ENCODE measurements around the gene PTPRG. TPM values are rescaled to one million over a fixed set of nuclear protein-coding genes. Genes with fewer than 3 reads are reported as not detected.

PTPRG gene
- total RNA-seq, 4 donors from 2014 or later, result 11.0 to 18.5 (median 14.9) TPM

DNA sequence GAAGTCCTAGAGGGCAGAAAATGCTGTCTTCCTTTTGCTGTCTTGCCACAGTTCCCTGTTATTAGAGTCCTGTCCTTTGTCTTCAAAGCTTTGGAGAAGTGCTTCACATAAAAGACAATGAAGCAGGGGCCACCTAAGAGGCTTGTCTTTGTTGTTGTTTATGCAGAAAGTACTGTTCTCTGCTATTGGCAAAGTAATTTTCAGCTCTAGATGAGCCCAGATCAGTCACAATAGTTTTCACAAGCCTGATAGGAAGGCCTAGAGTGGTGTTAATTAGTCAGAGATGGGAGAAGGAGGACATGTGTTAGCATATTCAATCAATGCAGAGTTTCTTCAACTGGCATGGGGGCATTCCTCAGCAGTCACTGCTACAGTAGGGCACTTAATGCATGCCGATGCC is 300.0 kb downstream of the PTPRG start:
- H3K4me1 ChIP-seq, result no peaks in the 10 kb centered on the region
- no peaks in the 10 kb centered on the region for H3K27me3 ChIP-seq
- H3K9me3 ChIP-seq, result no peaks in the 10 kb centered on the region
- no peak for TF ChIP-seq POLR2A (IDR thresholded peaks at IDR 0.05)
- TF ChIP-seq POLR2AphosphoS5 (IDR thresholded peaks at IDR 0.05), result no peak
- TF ChIP-seq, protein P1, sequence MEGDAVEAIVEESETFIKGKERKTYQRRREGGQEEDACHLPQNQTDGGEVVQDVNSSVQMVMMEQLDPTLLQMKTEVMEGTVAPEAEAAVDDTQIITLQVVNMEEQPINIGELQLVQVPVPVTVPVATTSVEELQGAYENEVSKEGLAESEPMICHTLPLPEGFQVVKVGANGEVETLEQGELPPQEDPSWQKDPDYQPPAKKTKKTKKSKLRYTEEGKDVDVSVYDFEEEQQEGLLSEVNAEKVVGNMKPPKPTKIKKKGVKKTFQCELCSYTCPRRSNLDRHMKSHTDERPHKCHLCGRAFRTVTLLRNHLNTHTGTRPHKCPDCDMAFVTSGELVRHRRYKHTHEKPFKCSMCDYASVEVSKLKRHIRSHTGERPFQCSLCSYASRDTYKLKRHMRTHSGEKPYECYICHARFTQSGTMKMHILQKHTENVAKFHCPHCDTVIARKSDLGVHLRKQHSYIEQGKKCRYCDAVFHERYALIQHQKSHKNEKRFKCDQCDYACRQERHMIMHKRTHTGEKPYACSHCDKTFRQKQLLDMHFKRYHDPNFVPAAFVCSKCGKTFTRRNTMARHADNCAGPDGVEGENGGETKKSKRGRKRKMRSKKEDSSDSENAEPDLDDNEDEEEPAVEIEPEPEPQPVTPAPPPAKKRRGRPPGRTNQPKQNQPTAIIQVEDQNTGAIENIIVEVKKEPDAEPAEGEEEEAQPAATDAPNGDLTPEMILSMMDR (IDR thresholded peaks at IDR 0.05), result no peak
- 83% methylated on average over 1 of the region's 1 CpG for WGBS
- no peak for DNase-seq (ENCODE audit: low spot score in 2 of 2)
- H3K36me3 ChIP-seq, result no peaks in the 10 kb centered on the region
- H3K4me3 ChIP-seq, result no peak overlapping the region
- H3K27ac ChIP-seq, result no peak overlapping the region

DNA sequence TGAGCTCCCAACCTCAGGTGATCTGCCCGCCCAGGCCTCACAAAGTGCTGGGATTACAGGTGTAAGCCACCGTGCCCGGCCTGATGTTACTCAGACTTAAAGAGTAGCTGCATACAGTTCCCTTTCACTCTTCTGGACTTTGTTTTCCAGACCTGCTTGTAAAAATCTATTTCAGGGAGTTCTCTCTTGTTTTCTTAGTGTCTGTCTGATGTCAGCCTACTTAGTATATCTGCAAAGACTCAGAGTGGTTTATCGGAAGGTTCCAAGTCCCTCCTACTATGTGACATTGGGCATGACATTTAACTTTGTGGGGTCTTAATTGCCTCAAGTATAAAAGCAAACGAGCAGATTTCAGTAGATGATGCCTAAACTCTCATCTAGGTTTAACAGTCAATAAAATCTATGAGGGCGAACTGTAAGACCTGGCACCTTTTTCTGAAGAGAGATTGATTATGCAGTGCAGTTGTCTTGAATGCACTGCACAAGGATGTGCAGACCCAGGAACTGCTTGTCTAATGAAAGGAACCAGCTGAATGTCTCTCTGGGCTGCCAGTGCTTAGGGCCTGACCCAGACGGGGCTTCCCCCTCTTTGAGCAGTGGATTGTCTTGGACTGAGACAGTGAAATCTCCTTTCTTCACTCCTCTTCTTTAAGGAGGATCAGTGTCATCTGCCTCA is 301.4 kb downstream of the PTPRG start:
- 89% methylated on average over 7 of the region's 7 CpGs for WGBS
- no peak overlapping the region for H3K27ac ChIP-seq
- TF ChIP-seq POLR2A (IDR thresholded peaks at IDR 0.05) (no peak), POLR2AphosphoS5 (IDR thresholded peaks at IDR 0.05) (no peak), EP300 (IDR thresholded peaks at IDR 0.05) (no peak)
- TF ChIP-seq, protein P1 (IDR thresholded peaks at IDR 0.05), result no peak

DNA sequence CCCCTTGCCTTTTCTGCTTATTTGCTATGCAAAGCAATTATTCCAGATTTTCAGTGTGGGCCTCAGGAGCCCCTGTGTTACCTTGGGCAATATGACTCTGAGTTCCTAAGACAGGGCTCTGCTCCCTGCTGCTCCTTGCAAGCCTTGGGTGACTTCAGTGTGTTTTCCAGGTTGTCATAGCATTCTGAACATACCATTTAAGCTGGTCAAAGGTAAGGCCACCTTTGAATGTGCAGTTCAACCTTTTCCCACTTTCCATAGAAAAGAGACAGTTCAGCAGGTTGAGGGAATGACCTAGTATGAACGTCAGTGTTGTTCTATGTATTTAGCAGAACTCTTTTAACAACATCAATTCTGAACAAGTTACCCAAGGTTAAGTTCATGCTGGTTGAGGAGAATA is 302.2 kb downstream of the PTPRG start:
- DNase-seq (ENCODE audit: low spot score in 2 of 2), result no peak
- no peaks in the 10 kb centered on the region for H3K27me3 ChIP-seq
- no peaks in the 10 kb centered on the region for H3K9me3 ChIP-seq
- no peaks in the 10 kb centered on the region for H3K36me3 ChIP-seq
- no peak overlapping the region for H3K27ac ChIP-seq
- 95% methylated on average over 1 of the region's 1 CpG for WGBS
- H3K4me3 ChIP-seq, result no peak overlapping the region
- no peaks in the 10 kb centered on the region for H3K4me1 ChIP-seq
- TF ChIP-seq, protein P1 (IDR thresholded peaks at IDR 0.05), result no peak
- no peak for TF ChIP-seq POLR2AphosphoS5 (IDR thresholded peaks at IDR 0.05)
- TF ChIP-seq POLR2A (IDR thresholded peaks at IDR 0.05), result no peak
- no peak for TF ChIP-seq EP300 (IDR thresholded peaks at IDR 0.05)

More for the DNA sequence above, 301.4 kb downstream of the PTPRG start:
- Histone ChIP-seq H3K9me3 (no peaks in the 10 kb centered on the region), H3K36me3 (no peaks in the 10 kb centered on the region), H3K4me3 (no peak overlapping the region), H3K27me3 (no peaks in the 10 kb centered on the region), H3K4me1 (no peaks in the 10 kb centered on the region)
- no peak for DNase-seq (ENCODE audit: low spot score in 2 of 2)

DNA sequence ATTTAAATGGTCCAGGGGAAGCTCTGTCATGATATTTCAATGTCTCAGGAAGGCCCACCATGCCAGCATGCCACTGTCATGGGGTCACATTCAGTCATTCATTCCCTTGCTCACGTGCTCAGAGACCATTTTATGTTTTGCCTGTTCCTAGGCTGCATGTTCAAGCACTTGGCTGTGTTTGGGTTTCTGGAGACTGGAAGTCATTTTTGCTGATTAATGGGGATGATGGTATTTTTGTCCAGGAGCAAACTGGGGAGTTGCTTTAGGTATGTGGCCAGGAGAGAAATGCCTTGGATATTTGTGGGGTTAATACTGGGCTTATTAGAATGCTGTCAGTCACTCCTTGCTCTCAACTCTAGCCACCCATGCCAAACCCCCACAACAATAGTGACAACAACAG is 303.5 kb downstream of the PTPRG start:
- 76% methylated on average over 1 of the region's 1 CpG for WGBS
- no peak for DNase-seq (ENCODE audit: low spot score in 2 of 2)

DNA sequence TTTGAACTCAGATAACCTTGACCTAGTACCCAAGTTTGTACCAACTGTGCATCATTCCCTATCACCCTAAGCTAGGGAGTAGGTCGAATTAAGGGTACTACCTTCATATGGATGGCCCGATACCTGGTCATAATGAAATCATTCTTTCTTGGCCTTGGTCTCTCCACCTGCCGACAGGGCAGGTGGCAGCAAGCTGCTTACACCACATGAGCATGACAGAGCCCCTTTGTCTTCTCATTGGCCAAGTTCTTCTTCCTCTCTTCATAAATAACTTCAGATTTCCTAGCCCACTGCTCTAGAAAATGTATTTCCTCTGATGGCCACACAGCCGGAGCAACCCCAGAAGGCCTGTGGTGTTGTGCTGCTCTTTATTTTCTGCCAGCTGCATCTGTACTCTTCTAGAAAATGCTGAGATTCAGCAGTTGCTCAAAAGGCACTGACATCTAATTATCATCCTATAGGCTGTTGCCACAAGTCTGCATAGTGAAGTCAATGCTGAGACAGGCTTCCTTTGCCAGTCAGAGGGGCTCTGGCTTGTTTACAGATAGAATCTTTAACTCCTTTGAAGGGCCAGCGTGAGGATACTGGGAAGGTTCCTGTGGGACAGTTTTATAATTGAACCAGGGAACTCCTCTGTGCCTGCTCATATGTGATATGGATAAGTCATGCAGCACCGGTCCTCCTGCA is 304.2 kb downstream of the PTPRG start:
- TF ChIP-seq POLR2AphosphoS5 (IDR thresholded peaks at IDR 0.05), result no peak
- H3K9me3 ChIP-seq, result no peaks in the 10 kb centered on the region
- H3K36me3 ChIP-seq, result no peaks in the 10 kb centered on the region
- no peak overlapping the region for H3K4me3 ChIP-seq
- no peak for DNase-seq (ENCODE audit: low spot score in 2 of 2)
- WGBS, result 90% methylated on average over 6 of the region's 6 CpGs
- no peaks in the 10 kb centered on the region for H3K4me1 ChIP-seq
- H3K27ac ChIP-seq, result no peak overlapping the region
- no peaks in the 10 kb centered on the region for H3K27me3 ChIP-seq

More for the DNA sequence above, 303.5 kb downstream of the PTPRG start:
- H3K36me3 ChIP-seq, result no peaks in the 10 kb centered on the region
- no peaks in the 10 kb centered on the region for H3K4me1 ChIP-seq
- H3K27ac ChIP-seq, result no peak overlapping the region
- H3K27me3 ChIP-seq, result no peaks in the 10 kb centered on the region
- TF ChIP-seq POLR2AphosphoS5 (IDR thresholded peaks at IDR 0.05), result no peak
- no peaks in the 10 kb centered on the region for H3K9me3 ChIP-seq
- no peak overlapping the region for H3K4me3 ChIP-seq

DNA sequence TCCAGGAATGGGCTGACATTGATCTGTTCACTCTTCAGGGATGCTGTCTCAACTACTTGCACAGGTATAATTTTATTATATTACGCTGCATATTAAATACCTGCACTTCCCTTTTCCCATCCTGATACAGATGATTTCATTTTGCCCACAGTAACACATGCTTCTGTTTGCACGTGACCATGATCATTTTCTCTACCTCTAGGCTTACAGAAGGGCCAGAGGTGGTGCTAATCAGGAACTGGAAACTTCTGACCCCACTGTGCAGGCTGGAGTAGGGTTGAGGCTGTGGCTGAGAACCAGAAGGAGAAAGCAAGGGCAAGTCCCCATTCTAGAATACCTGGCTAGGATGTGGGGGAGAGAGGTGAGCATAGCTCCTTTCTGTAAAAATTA is 304.8 kb downstream of the PTPRG start:
- 96% methylated on average over 2 of the region's 2 CpGs for WGBS
- no peak overlapping the region for H3K4me3 ChIP-seq
- H3K9me3 ChIP-seq, result no peaks in the 10 kb centered on the region
- H3K36me3 ChIP-seq, result no peaks in the 10 kb centered on the region
- TF ChIP-seq, protein P1 (IDR thresholded peaks at IDR 0.05), result no peak
- TF ChIP-seq POLR2A (IDR thresholded peaks at IDR 0.05) (no peak), POLR2AphosphoS5 (IDR thresholded peaks at IDR 0.05) (no peak), EP300 (IDR thresholded peaks at IDR 0.05) (no peak)
- no peak for DNase-seq (ENCODE audit: low spot score in 2 of 2)
- H3K27me3 ChIP-seq, result no peaks in the 10 kb centered on the region
- no peaks in the 10 kb centered on the region for H3K4me1 ChIP-seq
- H3K27ac ChIP-seq, result no peak overlapping the region

Measured in suprapubic skin (tissue), 4 donors.